ENCODE measurements around the gene CACNA1I. TPM values are rescaled to one million over a fixed set of nuclear protein-coding genes. Genes with fewer than 3 reads are reported as not detected.

Gene CACNA1I
- total RNA-seq, 1 experiment from 2014 or later, result 0.15 TPM

DNA sequence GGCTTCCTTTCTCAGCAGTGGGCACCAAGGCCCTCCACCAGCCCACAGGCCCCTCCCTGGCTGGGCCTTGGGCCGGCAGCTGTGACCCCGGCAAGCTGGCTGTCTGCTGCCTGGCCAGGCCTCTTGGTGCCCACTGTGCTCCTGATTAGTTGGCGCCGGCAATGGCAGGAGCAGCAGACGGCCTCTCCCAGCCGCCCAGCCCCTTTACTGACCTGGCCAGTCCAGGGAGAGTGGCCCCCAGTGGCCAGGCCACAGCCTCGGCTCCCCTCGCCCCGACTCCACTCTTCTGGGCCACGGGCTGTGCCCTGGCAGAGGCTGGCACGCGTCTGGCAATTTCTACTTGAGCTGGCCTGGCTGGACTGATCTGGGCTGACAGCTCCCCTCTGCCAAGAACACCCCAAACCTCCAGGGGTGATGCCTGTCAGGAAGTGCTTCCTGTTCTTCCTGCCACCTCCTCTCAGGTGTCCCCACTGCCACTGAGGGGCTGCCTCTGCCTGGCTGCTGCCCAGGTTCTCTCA lies 58.1 kb downstream of the CACNA1I start:
- intact Hi-C loops (cut with micrococcal nuclease), result loop anchor here (10.0 kb wide), 1 partner anchor 176 kb away; no protein-coding TSS in a partner anchor

DNA sequence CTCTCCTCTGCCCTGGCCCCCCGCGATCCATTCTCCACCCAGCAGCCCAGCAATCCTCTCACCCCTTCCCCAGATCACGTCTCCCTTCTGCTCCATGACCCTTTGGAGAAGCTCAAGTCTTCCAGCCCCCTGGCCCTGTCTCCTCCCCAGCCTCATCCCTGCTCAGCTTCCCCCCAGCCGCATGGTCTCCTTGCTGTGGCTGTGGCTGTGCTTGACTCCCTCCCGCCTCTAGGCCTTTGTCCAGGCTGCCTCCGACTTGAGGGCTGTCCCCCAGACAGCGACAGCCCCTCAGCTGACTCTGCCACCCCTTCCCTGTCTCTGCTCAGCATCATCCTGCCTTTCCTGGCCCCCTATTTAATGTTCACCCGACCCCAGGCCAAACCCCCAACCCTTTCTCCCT lies 59.3 kb downstream of the CACNA1I start:
- CTCF ChIA-PET, result no interaction called here
- no peak overlapping the region for H3K4me3 ChIP-seq (replicated peaks in 1 of 2; ENCODE audit: low read depth in 1 of 2, low read length in 2 of 2)
- BruUV-seq (replicated peaks), result no TSS peak
- intact Hi-C loops (cut with micrococcal nuclease), result loop anchor here (10.0 kb wide), 1 partner anchor 175 kb away; no protein-coding TSS in a partner anchor
- H3K9ac ChIP-seq (ENCODE audit: low read length), result no peak overlapping the region
- RAD21 ChIA-PET (ENCODE audit: low non-redundant PET in 1 of 2, low total read pairs in 2 of 2, uncharacterized antibody in 2 of 2, unreplicated experiment in 2 of 2), result no interaction called here
- no peak for DNase-seq (ENCODE audit: low read depth, low spot score)
- POLR2A ChIA-PET, result no interaction called here
- ATAC-seq, result no peak
- no peaks in the 10 kb centered on the region for H4K20me1 ChIP-seq (ENCODE audit: insufficient read depth)
- no peaks in the 10 kb centered on the region for H3K27me3 ChIP-seq (ENCODE audit: insufficient read depth, low read length)
- peaks cover 12% of the 10 kb centered on the region in 2 experiments for H3K4me1 ChIP-seq (ENCODE audit: control insufficient read depth in 1 of 2, insufficient read depth in 2 of 2, low read length in 2 of 2)
- no peak overlapping the region for H3K27ac ChIP-seq (ENCODE audit: low read depth, low read length)
- H2AFZ ChIP-seq (ENCODE audit: low read depth, low read length, poor library complexity, severe bottlenecking), result no peak overlapping the region
- no peaks in the 10 kb centered on the region for H3K9me2 ChIP-seq (ENCODE audit: insufficient read depth)
- H3K36me3 ChIP-seq (ENCODE audit: control insufficient read depth in 1 of 2, insufficient read depth in 2 of 2, low read length in 2 of 2), result no peaks in the 10 kb centered on the region
- H3K79me2 ChIP-seq (ENCODE audit: insufficient read depth, low read length), result no peaks in the 10 kb centered on the region
- H3K9me3 ChIP-seq (ENCODE audit: control insufficient read depth in 1 of 2, insufficient read depth in 1 of 2, low read depth in 1 of 2, low read length in 2 of 2), result no peaks in the 10 kb centered on the region
- H3K4me2 ChIP-seq (ENCODE audit: low read length), result no peak overlapping the region
- TF ChIP-seq EZH2phosphoT487 (IDR thresholded peaks at IDR 0.05; ENCODE audit: borderline replicate concordance) (no peak), SP1 (IDR thresholded peaks at IDR 0.05; ENCODE audit: low read depth) (no peak), EGR1 (IDR thresholded peaks at IDR 0.05; ENCODE audit: low read depth) (no peak), POLR2AphosphoS5 (IDR thresholded peaks at IDR 0.05; ENCODE audit: low read depth, low read length) (no peak), YY1 (IDR thresholded peaks at IDR 0.05; ENCODE audit: extremely low read depth, insufficient replicate concordance, low read depth, low read length) (no peak), ELF1 (IDR thresholded peaks at IDR 0.05; ENCODE audit: borderline replicate concordance, low read depth) (no peak), CEBPB (IDR thresholded peaks at IDR 0.05; ENCODE audit: low read depth) (no peak), POLR2A (IDR thresholded peaks at IDR 0.05; ENCODE audit: borderline replicate concordance, extremely low read depth, insufficient read depth, insufficient read length) (no peak), ZNF274 (IDR thresholded peaks at IDR 0.05; ENCODE audit: low read depth, low read length) (no peak), TCF7L2 (IDR thresholded peaks at IDR 0.05; ENCODE audit: borderline replicate concordance, extremely low read depth, insufficient read depth, insufficient read length) (no peak), JUND (IDR thresholded peaks at IDR 0.05) (no peak), EZH2 (IDR thresholded peaks at IDR 0.05) (no peak)
- TF ChIP-seq, protein P1, sequence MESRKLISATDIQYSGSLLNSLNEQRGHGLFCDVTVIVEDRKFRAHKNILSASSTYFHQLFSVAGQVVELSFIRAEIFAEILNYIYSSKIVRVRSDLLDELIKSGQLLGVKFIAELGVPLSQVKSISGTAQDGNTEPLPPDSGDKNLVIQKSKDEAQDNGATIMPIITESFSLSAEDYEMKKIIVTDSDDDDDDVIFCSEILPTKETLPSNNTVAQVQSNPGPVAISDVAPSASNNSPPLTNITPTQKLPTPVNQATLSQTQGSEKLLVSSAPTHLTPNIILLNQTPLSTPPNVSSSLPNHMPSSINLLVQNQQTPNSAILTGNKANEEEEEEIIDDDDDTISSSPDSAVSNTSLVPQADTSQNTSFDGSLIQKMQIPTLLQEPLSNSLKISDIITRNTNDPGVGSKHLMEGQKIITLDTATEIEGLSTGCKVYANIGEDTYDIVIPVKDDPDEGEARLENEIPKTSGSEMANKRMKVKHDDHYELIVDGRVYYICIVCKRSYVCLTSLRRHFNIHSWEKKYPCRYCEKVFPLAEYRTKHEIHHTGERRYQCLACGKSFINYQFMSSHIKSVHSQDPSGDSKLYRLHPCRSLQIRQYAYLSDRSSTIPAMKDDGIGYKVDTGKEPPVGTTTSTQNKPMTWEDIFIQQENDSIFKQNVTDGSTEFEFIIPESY (IDR thresholded peaks at IDR 0.05; ENCODE audit: extremely low read depth, insufficient replicate concordance, low read length), result no peak

More for the DNA sequence above, 58.1 kb downstream of the CACNA1I start:
- DNase-seq (ENCODE audit: low read depth, low spot score), result no peak
- ChIA-PET POLR2A (no interaction called here), CTCF (no interaction called here), RAD21 (ENCODE audit: low non-redundant PET in 1 of 2, low total read pairs in 2 of 2, uncharacterized antibody in 2 of 2, unreplicated experiment in 2 of 2) (no interaction called here)
- Histone ChIP-seq H3K4me1 (ENCODE audit: control insufficient read depth in 1 of 2, insufficient read depth in 2 of 2, low read length in 2 of 2) (peaks cover under 1 to 1% of the 10 kb centered on the region in 2 experiments; a peak in 3 of 4 replicates), H3K9me3 (ENCODE audit: control insufficient read depth in 1 of 2, insufficient read depth in 1 of 2, low read depth in 1 of 2, low read length in 2 of 2) (no peaks in the 10 kb centered on the region), H3K9me2 (ENCODE audit: insufficient read depth) (no peaks in the 10 kb centered on the region), H3K36me3 (ENCODE audit: control insufficient read depth in 1 of 2, insufficient read depth in 2 of 2, low read length in 2 of 2) (no peaks in the 10 kb centered on the region), H4K20me1 (ENCODE audit: insufficient read depth) (no peaks in the 10 kb centered on the region), H3K27ac (ENCODE audit: low read depth, low read length) (no peak overlapping the region), H2AFZ (ENCODE audit: low read depth, low read length, poor library complexity, severe bottlenecking) (no peak overlapping the region), H3K79me2 (ENCODE audit: insufficient read depth, low read length) (no peaks in the 10 kb centered on the region), H3K9ac (ENCODE audit: low read length) (no peak overlapping the region), H3K4me2 (ENCODE audit: low read length) (no peak overlapping the region), H3K27me3 (ENCODE audit: insufficient read depth, low read length) (no peaks in the 10 kb centered on the region), H3K4me3 (replicated peaks in 1 of 2; ENCODE audit: low read depth in 1 of 2, low read length in 2 of 2) (no peak overlapping the region)
- TF ChIP-seq CEBPB (IDR thresholded peaks at IDR 0.05; ENCODE audit: low read depth), result no peak
- no peak for TF ChIP-seq ELF1 (IDR thresholded peaks at IDR 0.05; ENCODE audit: borderline replicate concordance, low read depth)
- no peak for TF ChIP-seq EGR1 (IDR thresholded peaks at IDR 0.05; ENCODE audit: low read depth)
- TF ChIP-seq, protein P2, sequence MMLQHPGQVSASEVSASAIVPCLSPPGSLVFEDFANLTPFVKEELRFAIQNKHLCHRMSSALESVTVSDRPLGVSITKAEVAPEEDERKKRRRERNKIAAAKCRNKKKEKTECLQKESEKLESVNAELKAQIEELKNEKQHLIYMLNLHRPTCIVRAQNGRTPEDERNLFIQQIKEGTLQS (IDR thresholded peaks at IDR 0.05), result no peak
- no peak for TF ChIP-seq SRF (IDR thresholded peaks at IDR 0.05; ENCODE audit: low read depth)
- TF ChIP-seq ZNF274 (IDR thresholded peaks at IDR 0.05; ENCODE audit: low read depth, low read length), result no peak
- TF ChIP-seq, protein P3, sequence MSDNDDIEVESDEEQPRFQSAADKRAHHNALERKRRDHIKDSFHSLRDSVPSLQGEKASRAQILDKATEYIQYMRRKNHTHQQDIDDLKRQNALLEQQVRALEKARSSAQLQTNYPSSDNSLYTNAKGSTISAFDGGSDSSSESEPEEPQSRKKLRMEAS (IDR thresholded peaks at IDR 0.05), result no peak
- no peak for TF ChIP-seq TCF7L2 (IDR thresholded peaks at IDR 0.05; ENCODE audit: borderline replicate concordance, extremely low read depth, insufficient read depth, insufficient read length)
- ATAC-seq, result no peak
- no TSS peak for BruUV-seq (replicated peaks)
